Fibroblast of lung (primary cell): ENCODE measurements around the gene GTF3C2. TPM values are rescaled to one million over a fixed set of nuclear protein-coding genes. Genes with fewer than 3 reads are reported as not detected.

Experiments
- DNase-seq, 2 donors: peaks; one replicate each; pipeline versions ENCODE4 v3.0.0 to v3.0.0-alpha.2; 2010; ENCODE audit warnings: low read depth in 2 of 2
- H2AFZ ChIP-seq: 2 replicates; pipeline ENCODE4 v1.5.1; 2012; ENCODE audit warnings: low read length, control low read depth, inconsistent platforms
- H3K27ac ChIP-seq: 2 replicates; pipeline ENCODE4 v1.5.1; 2011; ENCODE audit warnings: low read length, control low read depth; ENCODE audit not compliant: insufficient read depth
- H3K27me3 ChIP-seq: 2 replicates; pipeline ENCODE4 v1.5.1; 2011; ENCODE audit warnings: mild to moderate bottlenecking, low read length; ENCODE audit not compliant: control insufficient read depth, insufficient read depth
- H3K36me3 ChIP-seq: 2 replicates; pipeline ENCODE4 v1.5.1; 2011; ENCODE audit warnings: low read length; ENCODE audit not compliant: control insufficient read depth, insufficient read depth
- H3K4me1 ChIP-seq: 2 replicates; pipeline ENCODE4 v1.5.1; 2011; ENCODE audit warnings: low read length; ENCODE audit not compliant: control insufficient read depth, insufficient read depth; ENCODE audit errors: extremely low read depth
- H3K4me2 ChIP-seq: 2 replicates; pipeline ENCODE4 v1.5.1; 2011; ENCODE audit warnings: low read length, control low read depth; ENCODE audit not compliant: insufficient read depth; ENCODE audit errors: extremely low read depth
- H3K4me3 ChIP-seq, 4 experiments: fragments of 200-600 bp in 1 of 4; sonication (generic) in 1 of 4; replicated peaks in 1 of 4; 2 replicates each; pipeline ENCODE4 v1.5.1; 2011 to 2016; ENCODE audit warnings: low read length in 4 of 4, low read depth in 3 of 4, mild to moderate bottlenecking in 3 of 4, control low read depth in 2 of 4, inconsistent platforms in 1 of 4, mixed read lengths in 1 of 4; ENCODE audit not compliant: insufficient read depth in 1 of 4; ENCODE audit errors: control extremely low read depth in 1 of 4
- H3K79me2 ChIP-seq: 2 replicates; pipeline ENCODE4 v1.5.1; 2012; ENCODE audit warnings: mild to moderate bottlenecking, low read length, inconsistent platforms; ENCODE audit not compliant: control insufficient read depth, insufficient read depth
- H3K9ac ChIP-seq: 2 replicates; pipeline ENCODE4 v1.5.1; 2011; ENCODE audit warnings: mild to moderate bottlenecking, low read length, control low read depth; ENCODE audit not compliant: insufficient read depth
- H3K9me3 ChIP-seq: 2 replicates; pipeline ENCODE4 v1.5.1; 2012; ENCODE audit warnings: low read depth, low read length; ENCODE audit not compliant: control insufficient read depth, insufficient read depth
- H4K20me1 ChIP-seq: 2 replicates; pipeline ENCODE4 v1.5.1; 2011; ENCODE audit warnings: low read length; ENCODE audit not compliant: control insufficient read depth, insufficient read depth; ENCODE audit errors: extremely low read depth
- EZH2 ChIP-seq: IDR thresholded peaks from 2 replicates; pipeline ENCODE4 v1.5.1; 2012; ENCODE audit warnings: low read length, control low read depth, mild to moderate bottlenecking; ENCODE audit errors: missing control alignments
- polyA plus RNA-seq, 2 donors: library from polyadenylated mRNA; depleted of rRNA in 1 of 2; stranded (reverse) in 1 of 2; unstranded in 1 of 2; fragments of >200 nt; gene quantifications; 2 replicates each; pipeline ENCODE4 v1.2.1, GENCODE V29; 2011 to 2012; ENCODE audit warnings: missing spikeins in 1 of 2
- total RNA-seq: library from RNA; depleted of rRNA; stranded (reverse); fragments of >200 nt; gene quantifications from 2 replicates; pipeline ENCODE4 v1.2.1, GENCODE V29; 2014
- TF ChIP-seq, protein P1 (sequence below), 2 donors: IDR thresholded peaks in 1 of 2; conservative IDR thresholded peaks in 1 of 2; 1 replicate in 1 of 2; 2 replicates in 1 of 2; pipeline ENCODE4 v1.5.1; 2011 to 2012; ENCODE audit warnings: low read length in 2 of 2, control low read depth in 1 of 2, inconsistent platforms in 1 of 2, low read depth in 1 of 2, mild to moderate bottlenecking in 1 of 2

Gene GTF3C2
- total and polyA plus RNA-seq, 2 donors (not counting 1 experiment from before 2014, with no cell fraction given) = 19.2 to 30.2 TPM

GRCh38 chr2:27282892-27283291 is 73.7 kb downstream of the GTF3C2 start:
- Histone ChIP-seq H3K4me3 (no peak overlapping the region), H4K20me1 (no peaks in the 10 kb centered on the region), H3K27ac (no peak overlapping the region), H2AFZ (no peak overlapping the region), H3K4me1 (peaks cover 7% of the 10 kb centered on the region), H3K9ac (no peak overlapping the region), H3K4me2 (no peak overlapping the region), H3K36me3 (no peaks in the 10 kb centered on the region), H3K9me3 (no peaks in the 10 kb centered on the region), H3K79me2 (no peaks in the 10 kb centered on the region), H3K27me3 (no peaks in the 10 kb centered on the region)
- no peak for DNase-seq
- TF ChIP-seq, protein P1, sequence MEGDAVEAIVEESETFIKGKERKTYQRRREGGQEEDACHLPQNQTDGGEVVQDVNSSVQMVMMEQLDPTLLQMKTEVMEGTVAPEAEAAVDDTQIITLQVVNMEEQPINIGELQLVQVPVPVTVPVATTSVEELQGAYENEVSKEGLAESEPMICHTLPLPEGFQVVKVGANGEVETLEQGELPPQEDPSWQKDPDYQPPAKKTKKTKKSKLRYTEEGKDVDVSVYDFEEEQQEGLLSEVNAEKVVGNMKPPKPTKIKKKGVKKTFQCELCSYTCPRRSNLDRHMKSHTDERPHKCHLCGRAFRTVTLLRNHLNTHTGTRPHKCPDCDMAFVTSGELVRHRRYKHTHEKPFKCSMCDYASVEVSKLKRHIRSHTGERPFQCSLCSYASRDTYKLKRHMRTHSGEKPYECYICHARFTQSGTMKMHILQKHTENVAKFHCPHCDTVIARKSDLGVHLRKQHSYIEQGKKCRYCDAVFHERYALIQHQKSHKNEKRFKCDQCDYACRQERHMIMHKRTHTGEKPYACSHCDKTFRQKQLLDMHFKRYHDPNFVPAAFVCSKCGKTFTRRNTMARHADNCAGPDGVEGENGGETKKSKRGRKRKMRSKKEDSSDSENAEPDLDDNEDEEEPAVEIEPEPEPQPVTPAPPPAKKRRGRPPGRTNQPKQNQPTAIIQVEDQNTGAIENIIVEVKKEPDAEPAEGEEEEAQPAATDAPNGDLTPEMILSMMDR (conservative IDR thresholded peaks at IDR 0.05 in 1 of 2, IDR thresholded peaks at IDR 0.05 in 1 of 2; ENCODE audit: low read depth in 1 of 2, low read length in 2 of 2) = no peak
- TF ChIP-seq EZH2 = no peak

DNA sequence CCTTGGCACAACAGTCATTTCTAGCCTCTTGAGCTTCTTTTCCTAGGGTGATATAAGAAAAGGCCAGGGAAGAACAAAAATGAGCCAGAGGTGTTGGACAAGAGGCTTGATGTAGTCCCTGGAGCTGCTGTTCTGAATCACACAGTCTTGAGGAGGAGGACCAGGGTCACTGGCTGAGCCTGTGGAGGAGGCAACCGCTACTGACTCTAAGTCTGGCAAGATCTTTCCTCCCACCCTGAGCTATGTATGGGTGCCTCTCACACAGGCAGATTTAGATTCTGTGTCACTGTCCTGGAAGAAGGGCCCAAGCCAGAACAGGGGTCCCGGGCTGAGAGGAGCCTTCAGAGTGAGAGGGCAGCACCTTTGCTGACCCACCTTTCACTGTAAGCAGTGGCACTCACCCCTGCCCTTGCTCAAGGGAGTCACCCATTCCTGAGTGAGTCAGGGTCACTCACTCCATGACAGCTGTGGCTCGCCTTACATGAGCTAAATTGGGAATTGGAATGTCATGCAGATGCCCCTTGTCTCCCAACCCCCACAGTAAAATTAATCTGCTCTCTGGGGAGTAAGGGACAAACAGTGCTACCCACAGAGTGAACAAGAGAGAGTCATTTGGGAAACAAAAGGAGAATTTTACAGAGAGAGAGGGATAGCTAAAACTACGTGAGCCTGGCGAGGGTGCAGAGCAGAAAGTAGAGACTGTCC is 74.6 kb downstream of the GTF3C2 start, which contains the start of gene TRIM54:
Gene TRIM54, plus strand, starts transcription at position 575 of the 705 bp plus-strand sequence. CDS start 303 bp downstream, outside the sequence.
- H3K4me2 ChIP-seq = peak within 1 kb of the TSS; percentile 46

GRCh38 chr2:27281442-27281841 is 75.1 kb downstream of the GTF3C2 start:
- H3K27ac ChIP-seq = no peak overlapping the region
- no peak for DNase-seq
- H2AFZ ChIP-seq = no peak overlapping the region
- H3K79me2 ChIP-seq = no peaks in the 10 kb centered on the region
- H4K20me1 ChIP-seq = no peaks in the 10 kb centered on the region
- no peaks in the 10 kb centered on the region for H3K9me3 ChIP-seq
- peaks cover 7% of the 10 kb centered on the region for H3K4me1 ChIP-seq
- H3K4me3 ChIP-seq = no peak overlapping the region
- no peak overlapping the region for H3K9ac ChIP-seq
- peaks cover 7% of the 10 kb centered on the region for H3K27me3 ChIP-seq
- no peak overlapping the region for H3K4me2 ChIP-seq
- H3K36me3 ChIP-seq = no peaks in the 10 kb centered on the region
- TF ChIP-seq, protein P1 (conservative IDR thresholded peaks at IDR 0.05 in 1 of 2, IDR thresholded peaks at IDR 0.05 in 1 of 2; ENCODE audit: low read depth in 1 of 2, low read length in 2 of 2) = no peak
- TF ChIP-seq EZH2 = no peak

More for the DNA sequence above, 74.6 kb downstream of the GTF3C2 start, which contains the start of gene TRIM54:
- TF ChIP-seq EZH2 = no peak
- TF ChIP-seq, protein P1 (conservative IDR thresholded peaks at IDR 0.05 in 1 of 2, IDR thresholded peaks at IDR 0.05 in 1 of 2; ENCODE audit: low read depth in 1 of 2, low read length in 2 of 2) = no peak
- H3K79me2 ChIP-seq = no peaks in the 10 kb centered on the region
- H3K4me3 ChIP-seq = no peak within 1 kb of the TSS
- H3K4me1 ChIP-seq = peaks cover 7% of the 10 kb centered on the region
- no peaks in the 10 kb centered on the region for H4K20me1 ChIP-seq
- H3K36me3 ChIP-seq = no peaks in the 10 kb centered on the region
- DNase-seq = no peak
- peaks cover 4% of the 10 kb centered on the region for H3K27me3 ChIP-seq
- H3K9me3 ChIP-seq = no peaks in the 10 kb centered on the region
- H3K27ac ChIP-seq = no peak within 1 kb of the TSS
- no peak within 1 kb of the TSS for H3K9ac ChIP-seq
- H2AFZ ChIP-seq = no peak within 1 kb of the TSS
